SU-DHL-6 (cell line): ENCODE data around the gene TSPAN32.

ENCODE experiments used
- H2AFZ ChIP-seq: fragments of 200-600 bp; sonication (generic); 2 replicates; pipeline ENCODE4 v1.6.1; 2014; ENCODE audit warnings: low read depth, mild to moderate bottlenecking, moderate library complexity, mixed read lengths, antibody characterized with exemption, low read length; ENCODE audit not compliant: severe bottlenecking
- H3F3A ChIP-seq: fragments of 200-600 bp; shearing (Covaris generic); 2 replicates; pipeline ENCODE4 v1.6.0; 2016; ENCODE audit warnings: antibody characterized with exemption, mild to moderate bottlenecking; ENCODE audit not compliant: insufficient read depth
- H3K27ac ChIP-seq: fragments of 200-600 bp; sonication (generic); 2 replicates; pipeline ENCODE4 v1.5.1; 2016; ENCODE audit warnings: low read depth, mild to moderate bottlenecking, low read length, moderate library complexity, mixed read lengths
- H3K27me3 ChIP-seq: fragments of 200-600 bp; sonication (generic), shearing (Covaris generic); 2 replicates; pipeline ENCODE4 v1.6.0; 2014; ENCODE audit warnings: mild to moderate bottlenecking, low read length
- H3K36me3 ChIP-seq: fragments of 200-600 bp; sonication (generic); 2 replicates; pipeline ENCODE4 v1.6.1; 2014; ENCODE audit warnings: mild to moderate bottlenecking, low read length, mixed read lengths
- H3K4me2 ChIP-seq: fragments of 300-600, 200-600 bp; shearing (Covaris generic), sonication (generic); 2 replicates; pipeline ENCODE4 v1.6.0; 2014; ENCODE audit warnings: low read length, low read depth, mild to moderate bottlenecking; ENCODE audit not compliant: poor library complexity, severe bottlenecking
- H3K4me3 ChIP-seq: fragments of 200-600 bp; sonication (generic); 2 replicates; pipeline ENCODE4 v1.5.1; 2014; ENCODE audit warnings: antibody characterized with exemption, low read length, mild to moderate bottlenecking, mixed read lengths; ENCODE audit not compliant: insufficient read depth, poor library complexity, severe bottlenecking
- H3K79me2 ChIP-seq: fragments of 200-600 bp; sonication (generic); 2 replicates; pipeline ENCODE4 v1.6.1; 2014; ENCODE audit warnings: mild to moderate bottlenecking, low read length, moderate library complexity; ENCODE audit not compliant: insufficient read depth
- H3K9ac ChIP-seq: fragments of 200-600 bp; sonication (generic); 2 replicates; pipeline ENCODE4 v1.7.0; 2014; ENCODE audit warnings: mild to moderate bottlenecking, low read length
- H3K9me2 ChIP-seq: fragments of 200-600 bp; sonication (generic); replicated peaks from 2 replicates; pipeline ENCODE4 v1.6.1; 2014; ENCODE audit warnings: low read length; ENCODE audit not compliant: insufficient read depth
- H3K9me3 ChIP-seq: fragments of 200-600 bp; sonication (generic); 2 replicates; pipeline ENCODE4 v1.6.1; 2014; ENCODE audit warnings: low read length, mixed read lengths; ENCODE audit not compliant: insufficient read depth
- H4K20me1 ChIP-seq: fragments of 200-600 bp; sonication (generic); 2 replicates; pipeline ENCODE4 v1.6.1; 2014; ENCODE audit warnings: low read depth, mild to moderate bottlenecking, antibody characterized with exemption, low read length, moderate library complexity, mixed read lengths
- EZH2phosphoT487 ChIP-seq: fragments of 200-600 bp; sonication (generic), shearing (Covaris generic); conservative IDR thresholded peaks from 2 replicates; pipeline ENCODE4 v1.6.1; 2018; ENCODE audit warnings: mild to moderate bottlenecking, antibody characterized with exemption, low read length, moderate library complexity, mixed read lengths
- TF ChIP-seq, protein P1 (sequence below): fragments of 200-600 bp; sonication (generic); IDR thresholded peaks from one replicate; pipeline ENCODE4 v1.5.1; 2017; ENCODE audit warnings: antibody characterized with exemption, mild to moderate bottlenecking, low read length, moderate library complexity; ENCODE audit not compliant: insufficient read depth, poor library complexity, severe bottlenecking

TSPAN32 gene

DNA sequence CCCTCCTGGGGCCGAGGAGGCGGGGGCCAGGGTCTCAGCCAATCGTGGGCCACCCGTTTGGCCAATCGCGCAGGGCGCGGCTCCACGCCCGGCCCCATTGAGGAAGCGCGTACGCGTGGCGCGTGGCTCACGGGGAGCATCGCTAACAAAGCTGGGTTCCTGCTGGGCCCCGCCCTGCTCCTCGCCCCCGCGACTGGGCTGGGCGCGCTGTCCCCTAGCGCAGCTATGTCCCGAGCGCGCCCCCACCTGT, 30.8 kb upstream of the TSPAN32 start:
- no peaks in the 10 kb centered on the region for H4K20me1 ChIP-seq
- H3K36me3 ChIP-seq: no peaks in the 10 kb centered on the region
- TF ChIP-seq, protein P1, sequence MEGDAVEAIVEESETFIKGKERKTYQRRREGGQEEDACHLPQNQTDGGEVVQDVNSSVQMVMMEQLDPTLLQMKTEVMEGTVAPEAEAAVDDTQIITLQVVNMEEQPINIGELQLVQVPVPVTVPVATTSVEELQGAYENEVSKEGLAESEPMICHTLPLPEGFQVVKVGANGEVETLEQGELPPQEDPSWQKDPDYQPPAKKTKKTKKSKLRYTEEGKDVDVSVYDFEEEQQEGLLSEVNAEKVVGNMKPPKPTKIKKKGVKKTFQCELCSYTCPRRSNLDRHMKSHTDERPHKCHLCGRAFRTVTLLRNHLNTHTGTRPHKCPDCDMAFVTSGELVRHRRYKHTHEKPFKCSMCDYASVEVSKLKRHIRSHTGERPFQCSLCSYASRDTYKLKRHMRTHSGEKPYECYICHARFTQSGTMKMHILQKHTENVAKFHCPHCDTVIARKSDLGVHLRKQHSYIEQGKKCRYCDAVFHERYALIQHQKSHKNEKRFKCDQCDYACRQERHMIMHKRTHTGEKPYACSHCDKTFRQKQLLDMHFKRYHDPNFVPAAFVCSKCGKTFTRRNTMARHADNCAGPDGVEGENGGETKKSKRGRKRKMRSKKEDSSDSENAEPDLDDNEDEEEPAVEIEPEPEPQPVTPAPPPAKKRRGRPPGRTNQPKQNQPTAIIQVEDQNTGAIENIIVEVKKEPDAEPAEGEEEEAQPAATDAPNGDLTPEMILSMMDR: no peak
- no peak for TF ChIP-seq EZH2phosphoT487
- no peak overlapping the region for H3K4me3 ChIP-seq
- H3K4me2 ChIP-seq: no peak overlapping the region
- no peak overlapping the region for H3K27ac ChIP-seq
- no peaks in the 10 kb centered on the region for H3K9me2 ChIP-seq
- H3K79me2 ChIP-seq: no peaks in the 10 kb centered on the region
- no peak overlapping the region for H3K9ac ChIP-seq
- no peaks in the 10 kb centered on the region for H3F3A ChIP-seq
- no peaks in the 10 kb centered on the region for H3K9me3 ChIP-seq
- H3K27me3 ChIP-seq: no peaks in the 10 kb centered on the region
- no peak overlapping the region for H2AFZ ChIP-seq

DNA sequence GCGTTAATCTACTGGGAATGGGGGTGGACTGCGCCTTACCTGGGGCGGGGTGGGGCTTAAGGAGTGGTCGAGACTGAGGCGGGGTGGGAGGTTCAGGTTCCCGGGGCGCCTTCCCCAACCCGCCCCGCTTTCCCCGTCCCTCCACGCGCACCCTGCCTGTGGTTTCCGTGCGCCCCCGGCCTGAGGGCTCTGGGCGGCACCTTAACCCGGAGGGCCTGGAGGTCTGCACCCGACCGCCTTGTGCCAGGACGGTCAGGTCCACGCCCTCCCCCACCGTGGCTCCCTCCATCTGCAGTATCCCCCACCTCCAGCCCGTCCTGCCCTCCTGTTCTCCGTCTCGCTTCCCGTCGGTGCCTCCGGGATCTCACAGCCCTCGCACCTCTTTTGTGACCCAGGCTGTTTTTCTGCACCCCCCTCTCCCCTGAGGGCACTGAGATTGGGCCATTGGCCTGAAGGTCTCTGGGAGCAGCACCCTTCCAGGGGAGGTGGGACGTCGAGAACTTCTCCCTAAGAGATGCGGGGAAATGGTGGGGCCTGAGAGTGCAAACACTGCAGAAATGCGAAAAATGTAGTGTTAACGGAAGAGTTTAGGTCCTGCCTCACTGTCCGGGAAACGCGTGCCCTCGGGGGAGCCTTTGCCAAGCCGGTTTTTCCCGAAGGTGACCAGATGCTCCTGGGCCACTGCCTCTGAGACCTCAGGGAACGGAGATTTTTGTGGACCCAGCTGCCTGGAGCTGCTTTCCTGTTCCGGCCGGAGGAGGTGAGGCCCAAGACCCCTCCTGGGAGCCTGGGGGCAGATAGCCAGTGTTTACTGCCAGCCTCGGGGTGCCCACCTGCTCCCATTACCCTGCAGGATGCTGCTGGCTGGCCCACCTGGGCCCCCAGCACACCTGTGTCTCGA, 30.2 kb upstream of the TSPAN32 start:
- Histone ChIP-seq H3K4me2 (no peak overlapping the region), H3K4me3 (no peak overlapping the region), H4K20me1 (no peaks in the 10 kb centered on the region), H3K79me2 (no peaks in the 10 kb centered on the region), H3K9me2 (no peaks in the 10 kb centered on the region), H3K9ac (no peak overlapping the region), H3K27ac (no peak overlapping the region), H3K36me3 (no peaks in the 10 kb centered on the region), H2AFZ (no peak overlapping the region), H3K27me3 (no peaks in the 10 kb centered on the region), H3F3A (no peaks in the 10 kb centered on the region), H3K9me3 (no peaks in the 10 kb centered on the region)
- TF ChIP-seq, protein P1: no peak
- TF ChIP-seq EZH2phosphoT487: no peak

DNA sequence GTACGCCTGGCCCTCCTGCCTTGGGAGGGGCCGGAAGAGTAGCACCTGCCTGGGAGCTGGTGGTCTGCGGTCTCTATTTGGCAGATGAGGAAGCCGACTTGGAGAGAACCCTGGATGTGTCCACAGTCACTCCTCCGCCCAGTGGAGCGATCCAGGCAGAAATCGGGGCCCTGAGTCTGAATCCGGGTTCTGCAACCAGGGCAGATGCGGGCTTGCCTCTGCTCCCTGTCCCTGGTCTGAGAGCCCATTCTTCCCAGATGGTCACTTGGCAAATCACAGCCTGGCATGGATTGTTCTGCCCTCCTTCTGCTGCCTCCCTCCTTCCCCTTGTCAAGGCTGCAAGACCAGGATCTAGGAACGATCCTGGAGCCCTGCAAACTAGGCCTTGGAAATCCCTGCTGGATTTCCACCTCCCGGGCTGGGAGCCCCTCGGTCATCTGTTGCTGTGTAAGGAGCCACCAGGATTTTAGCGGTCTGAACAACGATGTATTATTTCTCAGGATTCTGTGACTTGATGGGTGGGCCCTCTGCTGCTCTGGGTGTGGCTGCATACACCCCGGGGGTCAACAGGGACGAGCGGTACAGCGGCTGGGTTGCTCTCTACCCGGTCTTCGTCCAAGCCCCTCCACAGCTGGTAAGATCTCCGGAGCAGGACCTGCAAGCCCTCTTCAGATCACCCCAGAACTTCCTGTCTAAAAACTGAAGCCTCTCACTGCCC, 29.4 kb upstream of the TSPAN32 start:
- H3K4me3 ChIP-seq: no peak overlapping the region
- no peaks in the 10 kb centered on the region for H3K79me2 ChIP-seq
- H3K4me2 ChIP-seq: no peak overlapping the region
- no peak overlapping the region for H2AFZ ChIP-seq
- no peaks in the 10 kb centered on the region for H3K27me3 ChIP-seq
- no peak overlapping the region for H3K27ac ChIP-seq
- no peaks in the 10 kb centered on the region for H4K20me1 ChIP-seq
- no peaks in the 10 kb centered on the region for H3K9me2 ChIP-seq
- TF ChIP-seq, protein P1: no peak
- TF ChIP-seq EZH2phosphoT487: no peak
- no peaks in the 10 kb centered on the region for H3K9me3 ChIP-seq
- no peaks in the 10 kb centered on the region for H3F3A ChIP-seq
- H3K36me3 ChIP-seq: no peaks in the 10 kb centered on the region
- no peak overlapping the region for H3K9ac ChIP-seq
